SK-N-DZ (cell line): ENCODE data around the gene MRTO4.

Experiments used
- DNase-seq: peaks from one replicate; pipeline ENCODE4 v3.0.0-alpha.2; 2015; ENCODE audit warnings: low spot score
- small RNA-seq, 2 experiments: library from RNA; depleted of rRNA; stranded (forward); fragments of <200 nt; gene quantifications; one replicate each; pipeline ENCODE3, GENCODE V24; 2014

Gene MRTO4

GRCh38 chr1:19309123-19309813 is 57.7 kb downstream of the MRTO4 start:
- no peak for DNase-seq

Small RNAs within 50 kb of the gene (small RNA-seq; reads per million reads assigned to genes)
- gene RNU6-1099P, result 0 to 0.05 reads per million in 2 experiments
